ENCODE results near the gene MAPKAP1. TPM values are rescaled to one million over a fixed set of nuclear protein-coding genes. Genes with fewer than 3 reads are reported as not detected.
A peak's percentile ranks its signal among the peaks of the same experiment; 100 is the strongest.

The MAPKAP1 gene
- 102 and 104 TPM in 2 replicates for total RNA-seq (2014; rRNA removed; shearing (Covaris generic))
- polyA plus RNA-seq (2015; cell fraction: cytosol; rRNA removed) = 97.2 and 120 TPM in 2 replicates
- 33.4 and 52.9 TPM in 2 replicates for polyA plus RNA-seq (2015; cell fraction: nucleus; rRNA removed)

- peak; percentile 95 for DNase-seq (ENCODE audit: low read depth, low spot score)
- in situ Hi-C loops (cut with HindIII; ENCODE audit: low pct_unique_long_range_greater_than_20kb, low sequenced_read_pairs) = no loop called here
Measured at GRCh38 chr9:125706651-125707471, at the start of gene MAPKAP1. MAPKAP1 (minus strand) TSS chr9:125707208; CDS start chr9:125672574, 34,634 bp downstream.

- in situ Hi-C loops (cut with HindIII; ENCODE audit: low pct_unique_long_range_greater_than_20kb, low sequenced_read_pairs) = no loop called here
- no peak for DNase-seq (ENCODE audit: low read depth, low spot score)
Measured at GRCh38 chr9:125756518-125756917, 49.5 kb upstream of the MAPKAP1 start.

GRCh38 chr9:125755340-125755739, 48.3 kb upstream of the MAPKAP1 start:
- no peak for DNase-seq (ENCODE audit: low read depth, low spot score)
- in situ Hi-C loops (cut with HindIII; ENCODE audit: low pct_unique_long_range_greater_than_20kb, low sequenced_read_pairs) = no loop called here

- in situ Hi-C loops (cut with HindIII; ENCODE audit: low pct_unique_long_range_greater_than_20kb, low sequenced_read_pairs) = no loop called here
- no peak for DNase-seq (ENCODE audit: low read depth, low spot score)
Measured at GRCh38 chr9:125754096-125754495, 47.1 kb upstream of the MAPKAP1 start.

- in situ Hi-C loops (cut with HindIII; ENCODE audit: low pct_unique_long_range_greater_than_20kb, low sequenced_read_pairs) = no loop called here
- DNase-seq (ENCODE audit: low read depth, low spot score) = no peak
Measured at GRCh38 chr9:125752070-125752628, 45.1 kb upstream of the MAPKAP1 start.

DNA sequence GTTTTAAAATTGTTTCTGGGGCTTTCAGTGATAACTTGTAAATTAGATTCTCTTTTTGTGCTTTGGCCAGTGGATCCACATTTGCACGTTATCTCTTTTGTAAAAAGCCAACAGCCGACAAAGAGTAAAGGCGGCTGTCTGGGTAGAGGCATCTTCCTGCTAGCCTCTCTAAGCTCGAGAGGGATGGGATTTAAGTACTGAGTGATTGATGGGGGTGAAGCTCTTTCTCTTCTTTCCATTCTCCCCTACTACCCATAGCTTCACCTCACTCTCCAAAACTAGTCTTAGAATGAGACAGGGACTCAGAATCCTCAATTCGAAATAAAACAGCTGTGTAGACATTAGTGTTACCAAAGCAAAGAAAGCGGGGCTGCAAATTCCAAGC, 43.6 kb upstream of the MAPKAP1 start:
- no peak for DNase-seq (ENCODE audit: low read depth, low spot score)
- in situ Hi-C loops (cut with HindIII; ENCODE audit: low pct_unique_long_range_greater_than_20kb, low sequenced_read_pairs) = no loop called here

GRCh38 chr9:125749951-125750626, 43.1 kb upstream of the MAPKAP1 start:
- DNase-seq (ENCODE audit: low read depth, low spot score) = no peak
- in situ Hi-C loops (cut with HindIII; ENCODE audit: low pct_unique_long_range_greater_than_20kb, low sequenced_read_pairs) = no loop called here

DNA sequence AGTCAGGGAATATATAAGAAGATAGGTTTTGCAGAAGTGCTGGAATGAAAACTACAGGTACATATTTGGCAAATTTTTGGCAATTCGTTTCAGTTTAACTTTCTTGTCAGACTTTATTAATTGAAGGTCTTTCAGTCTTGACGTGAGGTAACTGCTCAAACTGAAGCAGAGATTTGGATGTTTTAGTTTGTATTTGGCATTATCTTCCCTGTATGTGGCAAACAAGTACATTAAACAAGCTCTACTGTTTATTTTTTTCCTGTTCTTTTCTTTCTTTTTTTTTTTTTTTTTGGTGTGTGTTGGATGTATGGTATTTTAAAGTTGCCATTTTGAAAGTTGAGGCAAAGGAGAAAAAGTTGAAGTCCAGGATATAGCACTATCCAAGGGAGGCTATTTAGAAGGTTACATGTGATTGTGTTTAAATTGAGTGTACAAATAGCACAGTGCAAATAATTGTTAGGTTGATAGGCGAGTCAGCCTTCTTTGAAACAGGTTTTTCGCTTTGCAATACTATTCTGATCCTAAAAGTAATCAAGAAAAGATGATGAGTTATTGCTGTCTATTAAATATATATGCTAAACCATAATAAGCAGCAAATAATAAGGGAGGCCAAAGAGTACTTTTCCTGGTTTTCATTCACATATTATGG, 42.4 kb upstream of the MAPKAP1 start:
- no peak for DNase-seq (ENCODE audit: low read depth, low spot score)
- in situ Hi-C loops (cut with HindIII; ENCODE audit: low pct_unique_long_range_greater_than_20kb, low sequenced_read_pairs) = no loop called here

GRCh38 chr9:125748446-125749099, 41.6 kb upstream of the MAPKAP1 start:
- DNase-seq (ENCODE audit: low read depth, low spot score) = no peak
- in situ Hi-C loops (cut with HindIII; ENCODE audit: low pct_unique_long_range_greater_than_20kb, low sequenced_read_pairs) = no loop called here

DNA sequence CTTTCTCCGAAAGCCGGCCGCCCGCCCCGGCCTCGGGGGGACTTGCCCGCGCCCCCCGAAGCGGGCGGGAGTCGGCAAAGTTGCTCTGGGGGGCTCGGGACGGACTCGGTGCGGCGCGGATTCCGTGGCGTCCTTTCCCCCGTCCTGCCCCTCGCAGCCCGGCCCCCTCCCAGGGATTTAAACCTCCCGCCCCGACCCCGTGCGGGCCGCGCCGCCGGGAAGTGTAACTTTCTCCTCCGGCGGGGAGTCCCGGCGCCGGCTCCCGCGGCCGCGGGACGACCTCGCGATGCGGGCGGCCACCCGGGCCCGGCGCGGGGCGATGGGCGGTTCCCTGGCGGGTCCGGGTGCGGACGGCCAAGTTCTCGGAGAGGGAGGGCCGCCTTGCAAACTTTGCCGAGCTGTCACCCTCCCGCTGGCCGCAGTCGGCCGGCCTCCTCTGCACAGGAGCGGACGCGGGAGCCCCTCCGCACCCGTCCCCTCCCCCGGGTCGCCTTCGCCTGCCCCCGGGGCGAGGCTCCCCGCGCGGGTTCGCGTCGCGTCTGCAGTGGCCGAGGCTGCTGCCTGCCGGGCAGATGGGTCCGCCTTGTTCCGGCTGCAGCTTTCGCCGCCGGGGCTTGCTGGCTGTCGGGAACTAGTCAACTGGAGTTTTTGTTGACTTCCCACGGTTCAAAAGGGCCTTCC, 40.9 kb upstream of the MAPKAP1 start:
- DNase-seq (ENCODE audit: low read depth, low spot score) = peak; percentile 13
- in situ Hi-C loops (cut with HindIII; ENCODE audit: low pct_unique_long_range_greater_than_20kb, low sequenced_read_pairs) = no loop called here

DNA sequence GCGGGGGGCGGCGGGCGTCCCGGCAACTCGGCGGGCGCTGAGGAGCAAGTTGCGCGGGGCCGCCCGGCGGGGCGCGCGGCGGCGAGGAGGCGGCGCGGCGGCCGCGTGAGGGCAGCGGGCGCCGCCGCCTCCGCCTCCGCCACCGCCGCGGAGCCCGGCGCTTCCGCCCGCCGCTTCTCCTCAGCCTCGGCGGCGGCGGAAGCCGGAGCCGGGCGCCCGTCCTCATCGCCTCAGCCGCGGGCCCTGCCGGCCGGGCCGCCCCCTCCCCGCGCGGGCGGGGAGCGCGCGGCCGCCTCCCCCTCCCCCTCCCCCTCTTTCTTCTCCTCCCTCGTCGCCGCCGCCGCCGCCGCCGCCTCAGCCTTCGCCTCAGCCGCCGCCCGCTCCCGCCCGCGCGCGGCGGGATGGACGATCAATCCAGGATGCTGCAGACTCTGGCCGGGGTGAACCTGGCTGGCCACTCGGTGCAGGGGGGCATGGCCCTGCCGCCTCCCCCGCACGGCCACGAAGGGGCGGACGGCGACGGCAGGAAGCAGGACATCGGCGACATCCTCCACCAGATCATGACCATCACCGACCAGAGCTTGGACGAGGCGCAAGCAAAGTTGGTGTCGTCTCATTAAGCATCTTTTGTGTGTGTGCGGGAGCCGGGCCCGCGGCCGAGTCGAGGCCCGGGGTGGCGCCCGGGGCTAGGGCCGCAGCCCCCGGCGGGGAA, 40.2 kb upstream of the MAPKAP1 start, which contains the start of gene PBX3:
Gene PBX3 (plus strand): TSS at position 321 of the 712 bp plus-strand sequence.
- peak; percentile 40 for DNase-seq (ENCODE audit: low read depth, low spot score)
- in situ Hi-C loops (cut with HindIII; ENCODE audit: low pct_unique_long_range_greater_than_20kb, low sequenced_read_pairs) = no loop called here

GRCh38 chr9:125746774-125747052, 39.7 kb upstream of the MAPKAP1 start:
- no peak for DNase-seq (ENCODE audit: low read depth, low spot score)
- in situ Hi-C loops (cut with HindIII; ENCODE audit: low pct_unique_long_range_greater_than_20kb, low sequenced_read_pairs) = no loop called here

- peak; percentile 97 for DNase-seq (ENCODE audit: low read depth, low spot score)
- in situ Hi-C loops (cut with HindIII; ENCODE audit: low pct_unique_long_range_greater_than_20kb, low sequenced_read_pairs) = no loop called here
Measured at GRCh38 chr9:125746017-125746773, 39.2 kb upstream of the MAPKAP1 start.

GRCh38 chr9:125745682-125746016, 38.6 kb upstream of the MAPKAP1 start:
- no peak for DNase-seq (ENCODE audit: low read depth, low spot score)
- in situ Hi-C loops (cut with HindIII; ENCODE audit: low pct_unique_long_range_greater_than_20kb, low sequenced_read_pairs) = no loop called here

GRCh38 chr9:125745018-125745417, 38.0 kb upstream of the MAPKAP1 start:
- DNase-seq (ENCODE audit: low read depth, low spot score) = no peak

GRCh38 chr9:125744616-125745015, 37.6 kb upstream of the MAPKAP1 start:
- in situ Hi-C loops (cut with HindIII; ENCODE audit: low pct_unique_long_range_greater_than_20kb, low sequenced_read_pairs) = no loop called here

More at GRCh38 chr9:125745018-125745417, 38.0 kb upstream of the MAPKAP1 start:
- in situ Hi-C loops (cut with HindIII; ENCODE audit: low pct_unique_long_range_greater_than_20kb, low sequenced_read_pairs) = no loop called here

More at GRCh38 chr9:125744616-125745015, 37.6 kb upstream of the MAPKAP1 start:
- no peak for DNase-seq (ENCODE audit: low read depth, low spot score)

Measured in SK-MEL-5 (cell line).